Natural killer cell (primary cell): ENCODE results near the gene FCHSD1. TPM values are rescaled to one million over a fixed set of nuclear protein-coding genes. Genes with fewer than 3 reads are reported as not detected.

Experiments
- ATAC-seq, 3 donors: fragments of 150-1000 bp in 2 of 3; fragments of 200-7000 bp in 1 of 3; cut with Tn5 transposase; 1 replicate in 1 of 3; 2 replicates in 2 of 3; pipeline ENCODE4 v1.10.0; 2021; ENCODE audit warnings: mild to moderate bottlenecking in 2 of 3, moderate library complexity in 2 of 3
- DNase-seq, 2 donors: peaks; one replicate each; pipeline versions ENCODE4 v3.0.0 to v3.0.0-alpha.2; 2013 to 2021; ENCODE audit warnings: mixed read lengths in 1 of 2
- H3K27ac ChIP-seq: one replicate; pipeline ENCODE4 v1.5.1; 2013; ENCODE audit warnings: mild to moderate bottlenecking, low read length
- H3K27me3 ChIP-seq: one replicate; pipeline ENCODE4 v1.6.1; 2013; ENCODE audit warnings: low read length; ENCODE audit not compliant: control insufficient read depth, insufficient read depth
- H3K36me3 ChIP-seq: one replicate; pipeline ENCODE4 v1.6.1; 2013; ENCODE audit warnings: low read length; ENCODE audit not compliant: control insufficient read depth, insufficient read depth
- H3K4me1 ChIP-seq: one replicate; pipeline ENCODE4 v1.6.1; 2013; ENCODE audit warnings: low read length; ENCODE audit not compliant: control insufficient read depth, insufficient read depth
- H3K4me3 ChIP-seq: one replicate; pipeline ENCODE4 v1.5.1; 2013; ENCODE audit warnings: low read length
- H3K9me3 ChIP-seq: one replicate; pipeline ENCODE4 v1.6.1; 2013; ENCODE audit warnings: low read length; ENCODE audit not compliant: control insufficient read depth, insufficient read depth
- H3K27ac Mint-ChIP-seq, 2 donors: one replicate each; pipeline ENCODE4 v1.8.0; 2022; ENCODE audit warnings: mild to moderate bottlenecking in 2 of 2, mixed read lengths in 2 of 2, moderate library complexity in 1 of 2
- H3K27me3 Mint-ChIP-seq, 2 donors: one replicate each; pipeline ENCODE4 v1.8.0; 2022; ENCODE audit warnings: low read depth in 2 of 2, mixed read lengths in 2 of 2
- H3K36me3 Mint-ChIP-seq: one replicate; pipeline ENCODE4 v1.8.0; 2022; ENCODE audit warnings: mixed read lengths
- H3K4me1 Mint-ChIP-seq, 2 donors: one replicate each; pipeline ENCODE4 v1.8.0; 2022; ENCODE audit warnings: mixed read lengths in 2 of 2
- H3K4me3 Mint-ChIP-seq: one replicate; pipeline ENCODE4 v1.8.0; 2022; ENCODE audit warnings: mild to moderate bottlenecking, moderate library complexity, mixed read lengths
- H3K9me3 Mint-ChIP-seq, 2 donors: one replicate each; pipeline ENCODE4 v1.8.0; 2022; ENCODE audit warnings: mixed read lengths in 2 of 2
- CTCF ChIP-seq: fragments of 200-600 bp; IDR thresholded peaks from one replicate; pipeline ENCODE4 v1.8.0; 2022; ENCODE audit warnings: antibody characterized with exemption
- WGBS: methylation state at CpG from one replicate; pipeline ENCODE4 v1.1.7; 2013; ENCODE audit warnings: missing lambda C conversion rate; ENCODE audit not compliant: insufficient coverage; 5-methylcytosine and 5-hydroxymethylcytosine counted together
- intact Hi-C: fragments of 100-400 bp; cut with micrococcal nuclease; formaldehyde crosslinking; loops from one replicate; pipeline ENCODE4 v1.14.2; 2022
- total RNA-seq, 4 donors: library from RNA; stranded (reverse); fragments of 120-200 nt in 1 of 4; gene quantifications; one replicate each; pipeline versions ENCODE4 v1.2.3 to v1.2.4, GENCODE V29; 2013 to 2022

Gene FCHSD1
- total RNA-seq, 3 donors from 2014 or later (not counting 1 experiment from before 2014, with no cell fraction given): 134 to 155 (median 147) TPM

- Histone ChIP-seq H3K36me3 (no peaks in the 10 kb centered on the region), H3K27ac (no peak overlapping the region), H3K4me3 (no peak overlapping the region), H3K9me3 (no peaks in the 10 kb centered on the region), H3K4me1 (peaks cover 23% of the 10 kb centered on the region), H3K27me3 (no peaks in the 10 kb centered on the region)
- 88% methylated on average over 2 of the region's 3 CpGs for WGBS
- H3K27me3 Mint-ChIP-seq: peaks cover under 1 to 11% of the 10 kb centered on the region in 2 donors
- ATAC-seq (no peak), DNase-seq (no peak)
- intact Hi-C loops: no loop called here
- H3K9me3 Mint-ChIP-seq: no peaks in the 10 kb centered on the region
- H3K4me3 Mint-ChIP-seq: no peak overlapping the region
- H3K27ac Mint-ChIP-seq: no peak overlapping the region
- H3K36me3 Mint-ChIP-seq: no peaks in the 10 kb centered on the region
- peaks cover 14 to 29% of the 10 kb centered on the region in 2 donors for H3K4me1 Mint-ChIP-seq
- TF ChIP-seq CTCF: no peak
These were observed 35.6 kb upstream of the FCHSD1 start for GRCh38 chr5:141686648-141687416.

DNA sequence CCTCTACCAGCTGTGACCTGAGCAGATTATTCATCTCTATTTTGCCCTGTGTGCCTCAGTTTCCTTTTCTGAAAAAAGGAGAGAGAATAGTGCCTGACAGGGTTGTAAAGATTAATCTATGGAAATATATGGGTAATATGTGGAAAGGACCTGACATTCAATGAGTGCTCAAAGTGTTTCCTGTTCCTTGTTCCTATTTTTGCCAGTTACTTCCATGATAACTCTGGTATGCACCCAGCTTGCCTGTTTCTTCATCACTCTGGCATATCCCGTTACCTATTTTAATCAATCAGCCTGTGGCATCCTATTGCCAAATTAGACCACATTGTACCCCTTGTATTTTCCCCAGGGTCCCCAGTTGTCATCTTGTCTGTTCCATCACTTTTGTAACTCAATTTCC lies 34.4 kb upstream of the FCHSD1 start:
- Histone ChIP-seq H3K36me3 (no peaks in the 10 kb centered on the region), H3K9me3 (no peaks in the 10 kb centered on the region), H3K4me1 (peaks cover 31% of the 10 kb centered on the region), H3K27me3 (no peaks in the 10 kb centered on the region), H3K27ac (no peak overlapping the region), H3K4me3 (no peak overlapping the region)
- Mint-ChIP-seq H3K27me3 (peaks cover 0 to 11% of the 10 kb centered on the region in 2 donors), H3K27ac (no peak overlapping the region), H3K4me3 (no peak overlapping the region), H3K9me3 (no peaks in the 10 kb centered on the region), H3K4me1 (peaks cover 22 to 38% of the 10 kb centered on the region in 2 donors), H3K36me3 (no peaks in the 10 kb centered on the region)
- DNase-seq (no peak), ATAC-seq (no peak)
- TF ChIP-seq CTCF: no peak
- 97% methylated on average over 1 of the region's 1 CpG for WGBS
- intact Hi-C loops: no loop called here

GRCh38 chr5:141683596-141684141 lies 32.5 kb upstream of the FCHSD1 start:
- no peaks in the 10 kb centered on the region for H3K27me3 Mint-ChIP-seq
- peaks cover 22 to 43% of the 10 kb centered on the region in 2 donors for H3K4me1 Mint-ChIP-seq
- H3K36me3 Mint-ChIP-seq: no peaks in the 10 kb centered on the region
- no peak overlapping the region for H3K4me3 ChIP-seq
- H3K9me3 ChIP-seq: no peaks in the 10 kb centered on the region
- peak overlapping the region; percentile 76 to 80 for H3K27ac Mint-ChIP-seq
- TF ChIP-seq CTCF: no peak
- H3K27ac ChIP-seq: peak overlapping the region; percentile 7
- peaks cover 36% of the 10 kb centered on the region for H3K4me1 ChIP-seq
- peak overlapping the region; percentile 95 for H3K4me3 Mint-ChIP-seq
- no peaks in the 10 kb centered on the region for H3K36me3 ChIP-seq
- ATAC-seq: no peak
- intact Hi-C loops: loop anchor here (1.0 to 5.0 kb wide), 2 partner anchors 32 to 46 kb away; partner anchors contain the start of genes FCHSD1, HDAC3 and RELL2
- DNase-seq: no peak
- H3K9me3 Mint-ChIP-seq: no peaks in the 10 kb centered on the region
- H3K27me3 ChIP-seq: no peaks in the 10 kb centered on the region
